Activated CD4-positive, alpha-beta T cell treated with anti-CD3 and anti-CD28 coated beads, Interleukin-2, amount 50 U/mL, for 4 hours (primary cell): ENCODE measurements around the gene MRPS11.
A peak's percentile ranks its signal among the peaks of the same experiment; 100 is the strongest.
"Not testable (repeated sequence)": the region's sequence is repeated elsewhere in the genome, so short reads cannot be mapped to it uniquely, and the experiment has no call there.

Source experiments
- DNase-seq, 2 experiments: peaks; one replicate each; pipeline ENCODE4 v3.0.0-alpha.2; 2020

MRPS11 gene

GRCh38 chr15:88467073-88467934 lies at the start of gene MRPS11, which contains the start of gene MRPL46:
Gene MRPS11 (plus strand): TSS chr15:88467708. CDS start chr15:88467718, 10 bp downstream.
Gene MRPL46 (minus strand): TSS chr15:88467388. CDS start chr15:88467377, 11 bp downstream.
- peak; percentile 87 to 88 for DNase-seq

GRCh38 chr15:88419830-88420229 lies 47.7 kb upstream of the MRPS11 start:
- DNase-seq: no peak

- no peak for DNase-seq
These were observed 44.2 kb upstream of the MRPS11 start for GRCh38 chr15:88423331-88423730.

- DNase-seq: no peak
These were observed 41.2 kb upstream of the MRPS11 start for GRCh38 chr15:88426304-88426703.

- no peak for DNase-seq
These were observed 39.5 kb upstream of the MRPS11 start for GRCh38 chr15:88428053-88428452.

GRCh38 chr15:88428805-88429605 lies 38.5 kb upstream of the MRPS11 start:
- DNase-seq: no peak

- DNase-seq: no peak
These were observed 37.5 kb upstream of the MRPS11 start for GRCh38 chr15:88430051-88430450.

- no peak for DNase-seq
These were observed 36.1 kb upstream of the MRPS11 start for GRCh38 chr15:88431441-88431840.

GRCh38 chr15:88433046-88433685 lies 34.3 kb upstream of the MRPS11 start:
- no peak for DNase-seq

- not testable (repeated sequence) for DNase-seq
These were observed 33.4 kb upstream of the MRPS11 start for GRCh38 chr15:88434106-88434505.

- no peak for DNase-seq
These were observed 29.3 kb upstream of the MRPS11 start for GRCh38 chr15:88438181-88438580.

- DNase-seq: no peak
These were observed 27.5 kb upstream of the MRPS11 start for GRCh38 chr15:88440021-88440420.

- DNase-seq: no peak
These were observed 26.3 kb upstream of the MRPS11 start for GRCh38 chr15:88441076-88441730.

GRCh38 chr15:88447206-88447605 lies 20.3 kb upstream of the MRPS11 start:
- DNase-seq: no peak

- DNase-seq: no peak
These were observed 19.8 kb upstream of the MRPS11 start for GRCh38 chr15:88447741-88448140.

GRCh38 chr15:88448991-88449461 lies 18.5 kb upstream of the MRPS11 start:
- no peak for DNase-seq

GRCh38 chr15:88449581-88449980 lies 17.9 kb upstream of the MRPS11 start:
- DNase-seq: no peak

GRCh38 chr15:88450125-88450798 lies 17.2 kb upstream of the MRPS11 start:
- peak; percentile 31 to 39 for DNase-seq

GRCh38 chr15:88453651-88454050 lies 13.9 kb upstream of the MRPS11 start:
- DNase-seq: no peak

- no peak for DNase-seq
These were observed 13.3 kb upstream of the MRPS11 start for GRCh38 chr15:88454236-88454635.

GRCh38 chr15:88454867-88455810 lies 12.4 kb upstream of the MRPS11 start:
- peak; percentile 17 to 22 for DNase-seq
